NCI-H446 (cell line): ENCODE measurements around the gene TRPC4AP.

Experiments used
- DNase-seq, 2 experiments: peaks; one replicate each; lab custom pipeline; 2025; lab: John Stamatoyannopoulos, UW

The TRPC4AP gene

DNA sequence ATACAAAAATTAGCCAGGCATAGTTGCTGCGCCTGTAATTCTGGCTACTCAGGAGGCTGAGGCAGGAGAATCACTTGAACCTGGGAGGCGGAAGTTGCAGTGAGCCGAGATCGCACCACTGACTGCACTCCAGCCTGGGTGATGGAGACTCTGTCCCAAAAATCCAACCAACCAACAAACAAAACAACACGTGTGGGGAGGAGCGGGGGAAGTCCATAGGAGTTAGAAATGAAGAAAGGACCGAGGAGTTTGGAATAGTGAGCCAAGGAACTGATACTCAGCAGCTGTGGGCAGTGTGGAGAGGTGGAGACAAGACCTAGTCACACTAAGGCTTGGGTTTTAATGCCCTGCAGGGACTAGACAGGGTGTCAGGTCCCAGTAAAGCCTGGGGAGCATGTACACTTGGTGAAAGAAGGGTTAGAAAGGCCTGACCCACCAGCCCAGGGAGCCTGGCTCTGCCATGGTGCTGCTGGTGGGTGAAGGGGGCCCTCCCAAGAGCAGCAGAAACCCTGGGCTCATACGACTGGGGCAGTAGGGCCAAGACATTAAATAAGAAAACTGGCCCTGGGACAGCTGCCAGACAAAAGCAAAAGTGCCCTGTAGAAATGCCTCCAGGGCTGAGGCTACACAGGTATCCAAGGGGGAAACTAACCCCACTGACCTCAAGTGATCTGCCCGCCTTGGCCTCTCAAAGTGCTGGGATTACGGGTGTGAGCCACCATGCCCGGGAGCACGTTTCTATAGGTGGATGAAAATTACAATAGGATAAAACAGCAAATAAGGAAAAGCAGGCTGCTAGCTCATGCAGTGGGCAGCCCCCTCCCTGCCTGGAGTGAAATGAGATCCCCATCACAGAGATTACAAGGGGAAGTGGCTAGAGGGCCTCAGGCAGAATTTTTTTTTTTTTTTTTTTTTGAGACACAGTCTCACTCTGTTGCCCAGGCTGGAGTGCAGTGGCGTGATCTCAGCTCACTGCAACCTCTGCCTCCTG, 78.9 kb downstream of the TRPC4AP start:
- DNase-seq = no peak

- DNase-seq = no peak
Observed at GRCh38 chr20:35012227-35013069, 80.2 kb downstream of the TRPC4AP start.

- DNase-seq = no peak
Observed at GRCh38 chr20:35011589-35012226, 80.9 kb downstream of the TRPC4AP start.

- DNase-seq = no peak
Observed at GRCh38 chr20:35010405-35011192, 82.0 kb downstream of the TRPC4AP start.

- no peak for DNase-seq
Observed at GRCh38 chr20:35009665-35010328, 82.8 kb downstream of the TRPC4AP start.

DNA sequence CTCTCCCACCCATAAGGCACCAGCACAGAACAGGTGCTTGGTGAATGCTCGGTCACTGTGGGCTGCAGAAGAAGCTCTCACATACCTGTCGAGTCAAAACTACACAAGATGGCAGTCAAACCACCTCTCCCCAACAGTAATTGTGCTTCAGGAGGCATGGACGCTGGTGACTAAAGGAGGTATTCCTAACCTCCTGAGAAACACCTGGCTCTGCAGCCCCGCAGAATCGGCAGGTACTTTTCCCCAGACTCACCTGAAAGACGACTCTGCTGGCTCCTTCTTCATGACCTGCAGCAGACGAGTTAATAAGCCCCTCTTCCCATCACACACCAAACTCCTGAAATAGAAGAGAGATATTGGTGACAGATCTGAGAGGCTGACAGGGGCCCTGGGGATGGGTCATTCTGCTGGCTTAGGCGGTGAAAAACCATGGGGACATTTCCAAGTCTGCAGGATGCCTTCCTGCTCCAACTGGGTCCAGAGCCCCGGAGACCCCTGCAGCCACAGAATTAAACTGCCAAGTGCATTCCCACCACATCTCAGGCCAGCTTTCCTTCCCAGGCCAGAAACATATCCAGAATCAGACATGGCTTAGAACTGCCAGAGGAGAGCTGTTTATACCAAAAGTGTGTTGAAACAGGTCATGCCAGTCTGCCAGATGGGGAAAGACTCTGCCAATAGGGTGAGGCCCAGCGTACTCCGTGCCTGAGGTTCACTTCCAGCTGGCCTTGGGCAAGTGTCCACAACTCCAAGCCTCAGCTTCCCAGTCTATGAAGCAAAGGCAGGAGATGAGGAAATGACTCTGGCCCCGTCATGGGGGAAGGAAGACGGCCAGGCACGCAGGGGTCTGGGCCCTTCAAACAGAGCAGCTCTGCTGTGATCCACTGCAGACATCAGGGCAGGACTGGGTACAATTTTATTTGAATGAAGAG, 83.9 kb downstream of the TRPC4AP start:
- no peak for DNase-seq

DNA sequence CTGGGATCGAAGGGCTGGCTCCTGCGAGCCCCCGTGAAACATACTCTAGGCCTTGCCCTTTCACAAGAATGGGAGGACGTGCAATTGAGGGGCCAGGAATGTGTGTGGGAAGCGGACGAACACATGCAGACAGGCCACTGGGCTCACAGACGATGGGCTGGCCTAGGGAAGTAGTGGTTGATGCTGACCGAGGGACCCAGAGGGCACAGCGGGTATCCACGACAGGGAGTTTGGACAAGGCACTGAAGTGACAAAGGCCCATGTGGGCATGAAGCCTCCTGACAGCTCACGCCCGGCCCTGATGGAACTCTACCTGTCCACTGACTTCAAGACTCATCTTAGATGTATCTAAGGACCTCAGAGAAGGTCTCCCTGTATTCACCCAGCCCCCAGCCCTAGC, 84.7 kb downstream of the TRPC4AP start:
- no peak for DNase-seq

DNA sequence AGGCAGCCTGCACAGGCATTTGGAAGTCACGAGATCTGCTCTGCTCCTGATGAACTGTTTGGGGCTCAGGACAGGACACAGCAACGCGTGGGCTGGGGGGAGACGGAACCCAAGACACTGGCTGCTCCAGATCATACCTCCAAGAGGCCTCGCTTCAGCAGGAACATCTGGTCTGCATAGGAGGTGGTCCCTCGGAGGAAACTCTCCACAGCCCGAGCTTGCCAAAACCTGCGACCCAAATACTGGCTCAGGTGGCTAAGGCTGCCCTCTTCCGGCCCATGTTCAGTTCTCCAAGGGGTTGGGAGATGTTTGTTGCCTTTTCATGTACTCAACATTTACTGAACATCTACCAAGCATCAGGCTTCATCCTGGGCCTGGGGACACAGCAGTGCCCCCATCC, 85.2 kb downstream of the TRPC4AP start:
- no peak for DNase-seq

GRCh38 chr20:35006531-35006971, 86.1 kb downstream of the TRPC4AP start:
- no peak for DNase-seq

GRCh38 chr20:35006009-35006408, 86.6 kb downstream of the TRPC4AP start:
- no peak for DNase-seq

- DNase-seq = no peak
Observed at GRCh38 chr20:35005463-35005961, 87.1 kb downstream of the TRPC4AP start.

DNA sequence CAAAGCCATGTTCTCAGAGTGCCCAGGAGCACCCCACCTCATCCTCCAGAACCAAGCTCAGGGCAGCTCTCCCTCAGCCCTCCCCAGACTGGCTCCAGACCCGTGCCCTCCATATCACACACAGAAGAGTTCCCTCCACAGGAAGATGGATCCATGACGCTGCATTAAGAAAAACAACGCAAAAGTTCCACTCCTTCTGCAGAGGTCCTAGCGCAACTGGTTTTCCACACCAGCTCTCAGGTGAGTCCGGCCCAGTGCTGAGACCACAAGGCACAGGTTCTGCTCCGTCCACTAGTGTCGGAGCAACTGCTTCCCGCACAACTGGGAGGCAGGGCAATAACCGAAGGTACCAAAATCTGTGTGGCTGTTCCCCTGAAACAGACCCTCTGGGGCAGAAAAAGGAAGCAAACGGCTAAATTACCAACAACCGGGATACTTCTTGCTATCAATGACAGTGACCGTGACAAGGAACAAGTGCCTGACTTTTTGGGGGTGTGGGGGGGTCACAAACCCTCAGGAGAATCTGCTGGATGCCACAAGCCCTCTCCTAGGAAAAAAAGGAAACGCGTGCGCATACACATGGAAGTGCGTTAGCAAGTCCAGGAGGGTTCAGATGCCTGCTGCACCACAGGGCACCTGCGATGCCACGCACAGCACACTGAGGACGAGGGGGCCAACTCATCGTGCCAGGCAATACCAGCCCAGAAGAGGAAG, 87.7 kb downstream of the TRPC4AP start:
- DNase-seq = no peak

DNA sequence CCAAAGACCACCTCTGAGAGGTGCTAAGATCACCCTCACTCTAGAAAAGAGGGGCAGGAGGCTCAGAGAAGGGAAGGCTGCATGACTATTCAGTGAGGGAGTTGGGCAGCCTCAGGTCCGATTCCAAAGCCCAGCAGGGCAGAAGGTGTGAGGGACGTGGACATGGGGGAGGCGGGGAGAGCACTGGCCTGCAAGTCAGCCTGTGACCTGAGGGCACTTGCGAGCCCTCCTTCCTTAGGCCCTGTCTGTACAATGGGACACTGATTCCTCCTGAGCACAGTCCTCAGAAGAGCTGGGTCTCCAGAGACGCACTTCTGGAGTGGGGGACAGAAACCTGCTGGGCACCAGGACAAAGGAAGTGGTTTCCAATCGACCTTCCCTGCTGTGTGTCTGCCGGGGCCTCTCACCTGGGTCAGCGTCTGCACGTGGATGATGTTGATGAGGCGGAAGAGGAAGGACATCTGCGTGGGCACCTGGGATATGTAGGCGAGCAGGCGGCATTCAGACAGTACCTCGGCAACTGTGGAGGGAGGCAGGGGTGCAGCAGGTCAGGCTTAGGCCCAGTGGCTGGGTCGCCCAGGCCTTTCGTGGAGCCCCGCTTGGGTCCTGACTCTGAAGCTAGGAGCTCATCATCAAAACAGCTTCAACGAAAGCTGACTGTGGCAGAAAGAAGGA, 88.4 kb downstream of the TRPC4AP start:
- no peak for DNase-seq

GRCh38 chr20:35003211-35004031, 89.2 kb downstream of the TRPC4AP start:
- DNase-seq = no peak

DNA sequence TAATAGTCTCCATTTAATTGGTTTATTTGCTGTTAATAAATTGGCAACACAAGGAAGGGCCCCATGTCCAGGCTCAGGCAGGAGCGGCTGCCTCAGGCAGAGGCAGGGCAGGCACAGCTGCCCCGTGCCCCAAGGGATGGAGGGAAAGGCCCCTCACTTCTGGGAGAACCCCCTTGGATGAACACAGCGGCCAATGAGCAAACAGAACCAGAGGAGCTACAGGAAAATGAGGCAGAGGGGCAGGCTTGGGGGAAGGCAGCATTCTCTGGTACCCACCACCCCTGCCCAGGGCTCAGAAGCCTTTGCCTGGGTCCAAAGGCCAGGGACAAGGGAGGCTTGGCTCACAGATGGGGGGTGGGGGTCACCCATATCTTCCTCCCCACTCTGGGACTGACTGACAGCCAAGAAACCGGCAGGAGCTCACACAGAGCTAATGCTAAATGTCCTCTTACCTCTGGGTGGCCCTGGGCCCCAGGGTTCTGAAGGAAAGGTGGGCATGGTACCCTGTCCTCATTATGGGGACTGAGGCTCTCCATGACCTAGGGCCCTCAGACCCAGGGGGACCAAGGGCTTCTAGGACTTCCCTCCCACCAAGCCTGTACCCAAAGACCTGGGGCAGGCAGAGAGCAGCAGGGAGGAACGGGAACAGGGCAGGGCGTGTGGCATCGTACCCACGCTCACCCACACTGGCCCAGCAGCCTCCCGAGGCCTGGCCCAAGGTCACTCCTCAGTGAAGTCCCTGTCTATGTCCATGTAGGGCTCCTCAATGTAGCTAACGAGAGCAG, 90.0 kb downstream of the TRPC4AP start:
- DNase-seq = no peak

- no peak for DNase-seq
Observed at GRCh38 chr20:35001596-35002362, 90.8 kb downstream of the TRPC4AP start.
